ENCODE data around the gene ZNF664.

DNA sequence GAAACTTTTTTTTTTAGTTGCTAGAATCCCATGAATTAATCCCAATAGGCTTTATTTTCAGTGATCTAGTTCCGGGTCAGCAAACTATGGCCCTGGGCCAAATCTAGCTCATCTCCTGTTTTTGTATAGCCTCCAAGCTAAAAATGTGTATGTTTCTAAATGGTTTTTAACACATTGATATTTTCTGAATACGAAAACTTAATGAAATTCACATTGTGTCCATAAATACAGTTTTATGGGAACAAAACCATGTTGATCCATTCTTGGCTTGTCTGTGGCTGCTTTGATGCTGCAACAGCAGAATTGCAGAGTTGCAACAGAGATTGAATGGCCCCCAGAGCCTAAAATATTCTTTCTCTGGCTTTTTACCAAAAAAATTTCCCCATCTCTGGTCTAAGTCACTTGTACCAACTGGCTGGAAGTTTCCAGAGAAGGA, 47.5 kb downstream of the ZNF664 start:
- TF ChIP-seq, protein P1, sequence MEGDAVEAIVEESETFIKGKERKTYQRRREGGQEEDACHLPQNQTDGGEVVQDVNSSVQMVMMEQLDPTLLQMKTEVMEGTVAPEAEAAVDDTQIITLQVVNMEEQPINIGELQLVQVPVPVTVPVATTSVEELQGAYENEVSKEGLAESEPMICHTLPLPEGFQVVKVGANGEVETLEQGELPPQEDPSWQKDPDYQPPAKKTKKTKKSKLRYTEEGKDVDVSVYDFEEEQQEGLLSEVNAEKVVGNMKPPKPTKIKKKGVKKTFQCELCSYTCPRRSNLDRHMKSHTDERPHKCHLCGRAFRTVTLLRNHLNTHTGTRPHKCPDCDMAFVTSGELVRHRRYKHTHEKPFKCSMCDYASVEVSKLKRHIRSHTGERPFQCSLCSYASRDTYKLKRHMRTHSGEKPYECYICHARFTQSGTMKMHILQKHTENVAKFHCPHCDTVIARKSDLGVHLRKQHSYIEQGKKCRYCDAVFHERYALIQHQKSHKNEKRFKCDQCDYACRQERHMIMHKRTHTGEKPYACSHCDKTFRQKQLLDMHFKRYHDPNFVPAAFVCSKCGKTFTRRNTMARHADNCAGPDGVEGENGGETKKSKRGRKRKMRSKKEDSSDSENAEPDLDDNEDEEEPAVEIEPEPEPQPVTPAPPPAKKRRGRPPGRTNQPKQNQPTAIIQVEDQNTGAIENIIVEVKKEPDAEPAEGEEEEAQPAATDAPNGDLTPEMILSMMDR (IDR thresholded peaks at IDR 0.05): no peak
- TF ChIP-seq POLR2A (IDR thresholded peaks at IDR 0.05): no peak
